LNCAP (cell line): ENCODE results near the gene PYCARD.

Experiments
- TF ChIP-seq, protein P1 (sequence below): fragments of 450-650 bp; IDR thresholded peaks from 2 replicates; pipeline ENCODE4 v1.5.1; 2017; ENCODE audit warnings: mild to moderate bottlenecking

The PYCARD gene

DNA sequence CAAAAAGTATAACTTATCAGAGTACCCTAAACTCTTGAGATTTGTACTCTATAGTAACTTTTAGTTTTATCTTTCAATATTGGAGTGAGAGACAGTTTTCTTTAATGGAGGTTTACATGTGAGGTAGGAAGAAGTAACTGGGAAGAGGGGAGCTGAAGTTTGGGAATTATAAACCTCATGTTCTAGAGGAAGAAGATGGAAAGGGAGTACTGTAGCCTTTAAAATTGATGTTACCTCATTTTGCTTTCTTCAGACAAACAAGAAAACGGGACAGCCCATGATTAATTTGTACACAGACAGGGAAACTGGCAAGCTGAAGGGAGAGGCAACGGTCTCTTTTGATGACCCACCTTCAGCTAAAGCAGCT, 13.2 kb downstream of the PYCARD start:
- TF ChIP-seq, protein P1, sequence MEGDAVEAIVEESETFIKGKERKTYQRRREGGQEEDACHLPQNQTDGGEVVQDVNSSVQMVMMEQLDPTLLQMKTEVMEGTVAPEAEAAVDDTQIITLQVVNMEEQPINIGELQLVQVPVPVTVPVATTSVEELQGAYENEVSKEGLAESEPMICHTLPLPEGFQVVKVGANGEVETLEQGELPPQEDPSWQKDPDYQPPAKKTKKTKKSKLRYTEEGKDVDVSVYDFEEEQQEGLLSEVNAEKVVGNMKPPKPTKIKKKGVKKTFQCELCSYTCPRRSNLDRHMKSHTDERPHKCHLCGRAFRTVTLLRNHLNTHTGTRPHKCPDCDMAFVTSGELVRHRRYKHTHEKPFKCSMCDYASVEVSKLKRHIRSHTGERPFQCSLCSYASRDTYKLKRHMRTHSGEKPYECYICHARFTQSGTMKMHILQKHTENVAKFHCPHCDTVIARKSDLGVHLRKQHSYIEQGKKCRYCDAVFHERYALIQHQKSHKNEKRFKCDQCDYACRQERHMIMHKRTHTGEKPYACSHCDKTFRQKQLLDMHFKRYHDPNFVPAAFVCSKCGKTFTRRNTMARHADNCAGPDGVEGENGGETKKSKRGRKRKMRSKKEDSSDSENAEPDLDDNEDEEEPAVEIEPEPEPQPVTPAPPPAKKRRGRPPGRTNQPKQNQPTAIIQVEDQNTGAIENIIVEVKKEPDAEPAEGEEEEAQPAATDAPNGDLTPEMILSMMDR = no peak

DNA sequence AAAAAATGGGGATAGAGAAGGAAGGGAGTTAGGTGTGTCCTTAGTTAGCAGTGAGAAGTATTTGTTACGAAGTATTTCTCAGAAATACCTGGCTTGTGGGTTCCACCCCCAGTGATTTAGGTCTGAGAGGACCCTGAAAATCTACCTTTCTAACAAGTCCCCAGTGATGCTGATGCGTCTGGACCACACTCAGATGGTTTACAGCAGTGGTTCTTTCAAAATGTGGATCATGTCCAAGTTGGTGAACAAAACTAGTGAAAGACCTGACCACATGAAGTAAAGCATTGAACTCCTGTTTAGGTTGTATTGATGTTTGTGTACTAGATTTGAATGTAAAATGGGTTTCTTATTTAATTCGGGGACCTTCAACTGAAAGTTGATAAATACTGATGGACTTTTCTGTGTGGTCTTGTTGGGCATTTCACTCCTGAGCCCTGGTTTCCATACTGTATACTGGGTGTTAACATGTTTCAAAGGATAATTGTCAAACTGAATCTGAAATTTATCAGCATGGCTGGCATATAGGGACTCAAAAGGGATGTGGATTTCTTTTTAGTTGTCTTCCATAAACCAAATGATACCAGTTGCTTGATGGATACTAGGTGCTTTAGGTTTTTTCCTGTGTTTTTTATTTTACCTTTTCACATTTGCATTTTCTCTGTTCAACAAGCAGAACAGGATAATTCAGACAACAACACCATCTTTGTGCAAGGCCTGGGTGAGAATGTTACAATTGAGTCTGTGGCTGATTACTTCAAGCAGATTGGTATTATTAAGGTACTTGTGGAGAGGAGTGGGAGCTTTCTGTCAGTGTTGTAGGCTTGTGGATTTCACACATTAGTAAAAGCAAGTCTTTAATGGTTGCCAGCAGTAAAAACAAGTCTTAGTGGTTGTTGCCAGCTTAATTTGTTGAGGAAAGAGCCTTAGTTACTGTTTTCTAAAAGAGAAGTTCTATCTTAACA, 13.8 kb downstream of the PYCARD start:
- TF ChIP-seq, protein P1 = no peak

DNA sequence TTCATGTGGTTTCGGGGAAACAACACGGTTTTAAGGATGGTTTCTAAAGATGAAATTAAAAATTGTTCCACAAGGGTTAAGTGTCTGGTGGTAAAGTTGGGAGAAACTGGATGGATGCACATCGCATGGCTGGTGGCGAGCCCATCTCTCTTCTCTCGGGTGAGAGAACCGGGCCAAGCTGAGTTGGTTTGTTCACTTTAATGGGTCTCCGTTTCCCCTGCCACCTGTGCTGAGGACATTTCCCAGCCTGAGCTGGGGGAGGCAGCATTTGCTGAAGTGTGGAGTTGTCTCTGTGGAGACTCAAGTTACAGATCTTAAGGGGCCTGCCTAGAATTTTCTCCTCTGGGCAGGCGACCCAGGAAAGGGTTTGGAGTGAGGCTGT, 14.8 kb downstream of the PYCARD start:
- TF ChIP-seq, protein P1 = no peak

DNA sequence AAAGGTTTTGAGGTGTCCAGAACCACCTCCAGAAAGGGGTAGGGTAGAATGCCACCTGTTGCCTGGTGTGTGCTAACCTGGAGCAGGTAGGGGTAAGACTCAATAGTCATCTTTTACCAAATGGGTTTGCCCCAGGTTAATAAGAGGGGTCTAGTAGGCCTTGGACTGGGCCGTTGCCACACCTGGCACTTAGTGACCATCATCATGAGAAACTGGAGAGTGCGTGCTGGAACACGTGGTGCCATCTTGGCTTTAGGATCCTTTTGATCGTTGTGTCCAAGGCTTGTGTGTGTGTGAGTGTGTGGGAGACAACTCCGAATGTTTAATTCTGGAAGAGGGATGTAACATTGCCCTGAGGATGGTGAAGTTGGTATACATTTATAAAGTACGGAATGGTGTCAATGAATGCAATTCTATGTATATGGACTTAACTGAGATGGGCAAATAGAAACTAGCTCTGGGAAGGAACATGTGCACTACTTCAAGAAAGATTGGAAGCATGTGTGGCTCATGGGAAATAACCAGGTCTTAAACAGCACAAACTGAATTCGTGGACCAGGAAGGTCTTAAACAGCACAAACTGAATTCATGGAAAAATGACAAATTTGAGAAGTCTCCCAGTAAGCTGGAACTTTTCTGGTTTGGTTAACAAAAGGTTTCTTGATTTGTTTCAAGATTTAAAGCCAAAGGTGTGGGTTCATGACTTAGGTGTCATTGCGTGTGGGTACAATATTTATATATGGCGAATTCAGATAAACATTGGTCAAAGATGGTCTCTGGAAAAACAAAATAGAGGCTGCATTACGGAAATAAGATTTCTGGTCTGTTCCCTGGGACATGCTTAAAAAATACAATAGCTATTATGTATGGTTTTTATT, 15.4 kb downstream of the PYCARD start:
- TF ChIP-seq, protein P1 = no peak

DNA sequence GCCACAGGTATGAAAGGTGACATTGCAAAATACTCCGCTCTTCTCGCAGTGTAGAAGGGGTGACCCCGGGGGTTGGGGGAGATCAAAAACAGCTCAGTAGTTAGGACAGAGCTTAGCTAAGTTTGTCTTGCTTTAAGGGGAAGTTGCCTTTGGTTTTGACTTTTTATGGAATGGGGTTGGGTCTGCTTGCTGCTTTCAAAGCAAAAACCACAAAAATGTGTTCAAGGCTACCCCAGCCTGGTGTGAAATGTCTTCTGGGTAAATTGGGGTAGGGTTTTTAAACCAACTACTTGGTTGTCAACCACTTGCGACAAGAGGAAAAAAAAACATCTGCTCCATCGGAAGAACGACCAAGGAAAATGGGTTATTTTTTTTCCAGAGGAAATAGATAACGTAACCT, 16.4 kb downstream of the PYCARD start:
- TF ChIP-seq, protein P1 = no peak

DNA sequence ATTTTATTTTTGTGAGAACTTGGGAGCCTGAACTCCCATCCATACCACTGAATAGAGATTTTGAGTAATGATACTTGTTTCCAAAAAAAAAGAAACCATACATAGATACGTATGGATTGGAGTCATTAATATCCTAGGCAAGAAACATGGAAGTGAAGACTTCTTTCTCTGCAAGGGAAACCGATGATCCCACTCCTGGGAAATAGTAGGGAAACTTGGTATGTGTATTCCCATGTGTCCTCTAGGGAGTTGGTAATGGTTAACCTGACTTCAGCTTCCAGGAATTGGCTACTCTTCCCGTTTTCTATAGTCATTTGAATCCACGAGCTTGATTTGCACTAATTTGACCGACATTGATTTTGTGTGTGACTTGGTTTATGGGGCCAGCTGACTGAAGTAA, 17.2 kb downstream of the PYCARD start:
- TF ChIP-seq, protein P1 = no peak

DNA sequence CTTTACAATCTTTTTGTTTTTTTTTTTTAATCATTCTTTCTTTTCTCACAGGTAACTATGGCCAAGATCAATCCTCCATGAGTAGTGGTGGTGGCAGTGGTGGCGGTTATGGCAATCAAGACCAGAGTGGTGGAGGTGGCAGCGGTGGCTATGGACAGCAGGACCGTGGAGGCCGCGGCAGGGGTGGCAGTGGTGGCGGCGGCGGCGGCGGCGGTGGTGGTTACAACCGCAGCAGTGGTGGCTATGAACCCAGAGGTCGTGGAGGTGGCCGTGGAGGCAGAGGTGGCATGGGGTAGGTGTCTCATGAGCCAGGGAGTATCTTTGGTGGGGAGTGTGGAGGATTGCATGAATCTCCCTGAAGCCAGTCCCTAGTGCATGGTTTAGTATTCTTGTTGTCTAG, 17.7 kb downstream of the PYCARD start:
- TF ChIP-seq, protein P1 = no peak
